Stomach (tissue), 4 donors: ENCODE data around the gene ZFP62.

Source experiments
- EP300 ChIP-seq: sonication (generic); formaldehyde crosslinking; IDR thresholded peaks from one replicate; pipeline ENCODE4 v1.6.1; 2017; ENCODE audit warnings: antibody characterized with exemption
- POLR2A ChIP-seq, 4 donors: fragments of 450-650 bp; IDR thresholded peaks; one replicate each; pipeline ENCODE4 v1.6.1; 2016; ENCODE audit warnings: antibody characterized with exemption in 4 of 4, control low read depth in 2 of 4, mild to moderate bottlenecking in 1 of 4, moderate library complexity in 1 of 4
- POLR2AphosphoS5 ChIP-seq, 3 donors: sonication (generic); formaldehyde crosslinking; IDR thresholded peaks; one replicate each; pipeline ENCODE4 v1.6.1; 2016; ENCODE audit warnings: antibody characterized with exemption in 3 of 3

- TF ChIP-seq POLR2AphosphoS5 (IDR thresholded peaks at IDR 0.05) (no peak), POLR2A (IDR thresholded peaks at IDR 0.05) (no peak), EP300 (no peak)
Observed at GRCh38 chr5:180908400-180908799, 47.3 kb upstream of the ZFP62 start.
